ENCODE data around the gene HECTD3. TPM values are rescaled to one million over a fixed set of nuclear protein-coding genes. Genes with fewer than 3 reads are reported as not detected.

Gene HECTD3
- total and polyA plus RNA-seq, 9 of the 15 experiments (the other 6 are each of a cell fraction or from before 2014, with no cell fraction given): 6.3 to 50.8 (median 18.9) TPM

- TF ChIP-seq ZNF318 (IDR thresholded peaks at IDR 0.05; ENCODE audit: borderline replicate concordance in 1 of 2, low read depth in 1 of 2) (peak in 1 of 2 experiments; percentile 59; a peak in 1 of 4 replicates), CC2D1A (IDR thresholded peaks at IDR 0.05) (peak; percentile 91), NR4A1 (CRISPR knock-in tag; IDR thresholded peaks at IDR 0.05) (no peak), NR4A1 (tag; IDR thresholded peaks at IDR 0.05) (peak; percentile 16; the same call in 1 of the 2 replicates), IRF9 (tag; IDR thresholded peaks at IDR 0.05) (no peak), POLR2H (tag; IDR thresholded peaks at IDR 0.05; ENCODE audit: low read depth) (peak; percentile 81; the same call in 1 of the 2 replicates), ZNF277 (CRISPR knock-in tag; IDR thresholded peaks at IDR 0.05; ENCODE audit: borderline replicate concordance) (no peak), SMAD3 (CRISPR knock-in tag; conservative IDR thresholded peaks at IDR 0.05) (no peak), CHD2 (IDR thresholded peaks at IDR 0.05; ENCODE audit: low read depth, low read length) (peak; percentile 70), PRDM10 (IDR thresholded peaks at IDR 0.05; ENCODE audit: partially characterized antibody) (peak; percentile 81), HNRNPL (IDR thresholded peaks at IDR 0.05; ENCODE audit: low read depth, low read length) (no peak), PRPF4 (IDR thresholded peaks at IDR 0.05; ENCODE audit: insufficient read depth, low read depth, low read length, poor library complexity, severe bottlenecking) (no peak), SIN3B (IDR thresholded peaks at IDR 0.05; ENCODE audit: low read depth) (no peak)
Observed at GRCh38 chr1:45012639-45013278, 1.6 kb upstream of the HECTD3 start (continued).
